ENCODE results near the gene SMYD3.
"Not testable (repeated sequence)": the region's sequence is repeated elsewhere in the genome, so short reads cannot be mapped to it uniquely, and the experiment has no call there.

SMYD3 gene

DNA sequence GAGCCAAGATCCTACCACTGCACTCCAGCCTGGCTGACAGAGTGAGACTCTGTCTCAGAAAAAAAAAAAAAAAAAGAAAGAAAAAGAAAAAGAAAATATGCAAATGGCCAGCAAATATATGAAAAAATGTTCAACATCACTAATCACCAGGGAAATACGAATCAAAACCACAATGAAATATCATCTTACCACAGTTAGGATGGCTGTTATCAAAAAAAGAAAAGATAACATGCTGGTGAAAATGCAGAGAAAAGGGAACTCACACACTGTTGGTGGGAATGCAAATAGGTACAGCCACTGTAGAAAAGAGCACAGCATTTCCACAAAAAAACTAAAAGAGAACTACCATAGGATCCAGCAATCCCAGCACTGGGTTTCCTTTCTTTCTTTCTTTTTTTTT is 477.5 kb downstream of the SMYD3 start:
- Mint-ChIP-seq H3K9me3 (peaks cover 34% of the 10 kb centered on the region), H3K27ac (no peak overlapping the region), H3K4me1 (peaks cover 22% of the 10 kb centered on the region), H3K27me3 (ENCODE audit: low read depth, poor library complexity) (no peaks in the 10 kb centered on the region), H3K4me3 (no peak overlapping the region), H3K36me3 (ENCODE audit: low read depth) (peaks cover 29% of the 10 kb centered on the region)
- no peak for TF ChIP-seq CTCF (IDR thresholded peaks at IDR 0.05)
- DNase-seq: no peak

DNA sequence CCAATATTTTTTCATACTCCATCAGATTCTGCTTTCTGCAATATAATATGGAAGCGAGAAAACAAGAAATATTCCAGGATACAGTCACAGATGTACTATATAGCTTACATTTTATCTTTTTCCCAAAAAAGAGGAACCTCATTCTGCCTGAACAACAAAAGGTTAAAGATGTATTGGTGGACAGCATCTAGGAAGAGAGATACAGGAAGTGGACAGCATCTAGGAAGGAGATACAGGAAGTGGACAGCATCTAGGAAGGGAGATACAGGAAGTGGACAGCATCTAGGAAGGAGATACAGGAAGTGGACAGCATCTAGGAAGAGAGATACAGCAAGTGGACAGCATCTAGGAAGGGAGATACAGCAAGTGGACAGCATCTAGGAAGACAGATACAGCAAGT is 483.0 kb downstream of the SMYD3 start:
- Mint-ChIP-seq H3K9me3 (peaks cover 17% of the 10 kb centered on the region), H3K36me3 (ENCODE audit: low read depth) (peaks cover 14% of the 10 kb centered on the region)
- not testable (repeated sequence) for H3K27me3 Mint-ChIP-seq (ENCODE audit: low read depth, poor library complexity); DNase-seq; H3K4me3 Mint-ChIP-seq; H3K4me1 Mint-ChIP-seq; H3K27ac Mint-ChIP-seq

DNA sequence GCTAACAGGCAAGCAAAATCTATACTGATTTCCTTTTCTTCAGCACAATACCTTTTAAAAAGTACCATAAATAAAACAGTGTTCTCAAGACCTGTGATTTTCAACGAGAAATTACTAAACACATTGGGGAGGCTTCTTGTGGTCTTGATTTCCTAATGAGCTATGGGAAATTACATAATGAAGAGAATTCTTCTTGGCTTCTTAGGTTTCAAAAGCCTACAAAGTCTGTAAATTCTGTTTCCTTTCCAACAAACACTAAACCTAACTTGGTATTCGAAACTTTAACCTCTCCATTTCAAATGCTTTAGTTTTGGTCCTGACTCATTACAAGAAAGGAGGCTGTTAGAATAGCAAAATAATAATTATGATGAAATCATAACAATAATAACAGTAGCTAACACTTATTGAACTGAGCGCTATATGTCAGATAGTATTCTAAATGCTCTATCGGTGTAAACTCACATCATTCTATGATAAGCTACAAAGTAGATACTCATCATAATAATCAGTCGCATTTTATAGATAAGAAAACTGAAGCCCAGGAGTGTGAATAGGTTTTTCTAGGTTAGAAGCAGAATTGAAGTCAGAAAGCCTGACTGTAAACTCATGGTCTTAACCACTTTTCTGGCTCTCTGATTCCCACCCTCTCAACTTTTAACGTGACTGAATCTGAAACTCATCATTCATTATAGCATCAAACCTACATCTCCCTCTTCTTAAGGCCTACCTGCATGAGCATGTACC is 486.7 kb downstream of the SMYD3 start:
- TF ChIP-seq CTCF (IDR thresholded peaks at IDR 0.05): no peak
- no peaks in the 10 kb centered on the region for H3K36me3 Mint-ChIP-seq (ENCODE audit: low read depth)
- no peak for DNase-seq
- peaks cover 11% of the 10 kb centered on the region for H3K4me1 Mint-ChIP-seq
- H3K9me3 Mint-ChIP-seq: peaks cover 3% of the 10 kb centered on the region
- H3K27ac Mint-ChIP-seq: no peak overlapping the region
- H3K27me3 Mint-ChIP-seq (ENCODE audit: low read depth, poor library complexity): peaks cover 4% of the 10 kb centered on the region
- H3K4me3 Mint-ChIP-seq: no peak overlapping the region

DNA sequence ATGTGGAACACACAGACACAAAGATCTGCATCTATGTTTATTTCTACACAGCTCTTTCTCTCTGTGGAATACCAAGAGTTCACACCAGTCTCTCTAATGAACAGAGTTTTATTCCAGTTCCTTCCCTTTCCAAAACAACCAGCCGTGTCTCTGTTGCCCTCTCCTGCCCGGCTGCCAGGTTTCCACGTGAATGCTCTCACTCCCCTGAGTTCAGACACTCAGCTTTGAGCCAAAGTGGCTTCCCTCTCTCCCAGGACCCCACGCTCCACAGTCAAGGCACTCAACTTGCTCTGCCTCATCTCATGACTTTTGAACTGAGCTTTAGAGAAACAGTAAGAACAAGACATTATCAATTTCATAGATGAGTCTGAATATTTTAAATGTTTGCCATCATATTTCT is 488.9 kb downstream of the SMYD3 start:
- no peak for TF ChIP-seq CTCF (IDR thresholded peaks at IDR 0.05)
- Mint-ChIP-seq H3K4me3 (no peak overlapping the region), H3K27me3 (ENCODE audit: low read depth, poor library complexity) (peaks cover 4% of the 10 kb centered on the region), H3K36me3 (ENCODE audit: low read depth) (no peaks in the 10 kb centered on the region), H3K4me1 (peaks cover 11% of the 10 kb centered on the region), H3K9me3 (peaks cover 3% of the 10 kb centered on the region), H3K27ac (peak overlapping the region; percentile 98)
- no peak for DNase-seq

DNA sequence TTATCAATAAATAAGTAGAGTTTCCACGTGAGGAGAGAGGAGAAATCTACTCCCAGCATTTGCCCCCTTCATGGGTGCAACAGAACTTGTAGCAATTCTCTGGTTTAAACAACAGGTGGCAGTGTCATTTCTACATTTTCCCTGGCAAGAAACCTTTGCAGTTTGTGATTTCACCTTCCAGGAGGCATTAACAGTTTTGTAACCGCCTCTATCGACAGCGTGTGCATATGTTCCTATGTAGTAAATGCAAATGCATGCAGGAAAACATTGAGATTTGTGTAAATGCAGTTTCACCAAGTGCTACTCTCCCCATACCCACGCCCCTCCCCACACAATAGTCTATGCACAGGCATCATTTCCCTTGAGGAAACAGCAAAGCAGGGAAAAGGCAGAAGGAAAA is 494.7 kb downstream of the SMYD3 start:
- H3K4me3 Mint-ChIP-seq: no peak overlapping the region
- H3K9me3 Mint-ChIP-seq: no peaks in the 10 kb centered on the region
- DNase-seq: no peak
- H3K27ac Mint-ChIP-seq: no peak overlapping the region
- peak; percentile 59 for TF ChIP-seq CTCF (IDR thresholded peaks at IDR 0.05)
- peaks cover 17% of the 10 kb centered on the region for H3K4me1 Mint-ChIP-seq
- no peaks in the 10 kb centered on the region for H3K36me3 Mint-ChIP-seq (ENCODE audit: low read depth)
- H3K27me3 Mint-ChIP-seq (ENCODE audit: low read depth, poor library complexity): no peaks in the 10 kb centered on the region

GRCh38 chr1:246010386-246010785 is 496.7 kb downstream of the SMYD3 start:
- Mint-ChIP-seq H3K9me3 (no peaks in the 10 kb centered on the region), H3K27me3 (ENCODE audit: low read depth, poor library complexity) (no peaks in the 10 kb centered on the region), H3K36me3 (ENCODE audit: low read depth) (no peaks in the 10 kb centered on the region), H3K4me3 (no peak overlapping the region), H3K4me1 (peaks cover 27% of the 10 kb centered on the region), H3K27ac (no peak overlapping the region)
- no peak for DNase-seq
- no peak for TF ChIP-seq CTCF (IDR thresholded peaks at IDR 0.05)

All from nephron progenitor cell (in vitro differentiated cells).